ENCODE measurements around the gene DPH5. TPM values are rescaled to one million over a fixed set of nuclear protein-coding genes. Genes with fewer than 3 reads are reported as not detected.
"Not testable (repeated sequence)": the region's sequence is repeated elsewhere in the genome, so short reads cannot be mapped to it uniquely, and the experiment has no call there.

The DPH5 gene, protein sequence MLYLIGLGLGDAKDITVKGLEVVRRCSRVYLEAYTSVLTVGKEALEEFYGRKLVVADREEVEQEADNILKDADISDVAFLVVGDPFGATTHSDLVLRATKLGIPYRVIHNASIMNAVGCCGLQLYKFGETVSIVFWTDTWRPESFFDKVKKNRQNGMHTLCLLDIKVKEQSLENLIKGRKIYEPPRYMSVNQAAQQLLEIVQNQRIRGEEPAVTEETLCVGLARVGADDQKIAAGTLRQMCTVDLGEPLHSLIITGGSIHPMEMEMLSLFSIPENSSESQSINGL
- total RNA-seq (2014; rRNA removed; shearing (Covaris generic)), result 66.0 and 70.4 TPM in 2 replicates

GRCh38 chr1:101025657-101026429 is at the start of gene DPH5:
TSS of gene DPH5 (minus strand) at chr1:101025784. CDS start at chr1:101025443, 341 bp downstream.
- peak; percentile 95 for DNase-seq (ENCODE audit: low read depth)

- DNase-seq (ENCODE audit: low read depth), result no peak
Measured at GRCh38 chr1:101073836-101074235, 48.3 kb upstream of the DPH5 start.

DNA sequence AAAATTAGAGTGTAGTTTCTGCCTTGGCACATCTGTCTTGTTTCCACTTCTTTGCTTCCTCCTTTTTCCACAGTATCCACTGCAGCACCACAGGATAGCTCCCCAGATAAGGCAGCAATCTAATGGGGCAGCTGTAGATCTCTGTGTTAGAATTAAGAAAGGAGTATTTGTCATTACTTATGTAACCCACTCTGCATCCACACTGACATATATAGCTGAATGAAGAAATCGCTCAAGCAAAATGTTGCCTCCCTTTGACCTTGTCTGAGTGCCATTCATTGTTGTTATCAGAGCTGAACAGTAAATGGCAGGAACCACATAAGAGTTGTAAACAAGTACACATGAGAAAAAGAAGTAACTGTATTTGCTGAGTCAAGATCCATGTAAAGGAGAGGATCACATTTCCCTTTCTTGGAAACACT is 45.9 kb upstream of the DPH5 start:
- no peak for DNase-seq (ENCODE audit: low read depth)

DNA sequence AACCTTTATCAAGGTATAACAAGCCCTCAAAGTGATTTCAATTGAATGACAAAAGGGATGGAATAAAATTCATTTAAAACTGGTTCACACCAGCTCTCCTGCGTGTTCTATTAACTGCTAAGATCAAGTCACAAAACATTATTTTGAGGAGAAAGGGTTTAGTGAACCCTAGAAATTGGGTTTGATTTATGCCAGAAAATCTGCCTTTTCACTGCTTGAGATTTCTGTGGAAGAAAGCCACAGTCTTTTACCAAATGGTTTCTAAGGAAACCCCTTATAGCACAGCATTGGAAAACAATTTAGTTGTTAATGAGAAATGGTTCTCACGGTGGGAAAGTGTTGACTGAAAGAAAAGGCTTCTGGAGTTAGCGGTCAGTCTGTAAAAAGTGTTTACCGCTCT is 43.6 kb upstream of the DPH5 start:
- no peak for DNase-seq (ENCODE audit: low read depth)

- DNase-seq (ENCODE audit: low read depth), result not testable (repeated sequence)
Measured at GRCh38 chr1:101066937-101067335, 41.4 kb upstream of the DPH5 start.

GRCh38 chr1:101066260-101066936 is 40.8 kb upstream of the DPH5 start:
- DNase-seq (ENCODE audit: low read depth), result no peak

- DNase-seq (ENCODE audit: low read depth), result no peak
Measured at GRCh38 chr1:101065575-101065974, 40.0 kb upstream of the DPH5 start.

DNA sequence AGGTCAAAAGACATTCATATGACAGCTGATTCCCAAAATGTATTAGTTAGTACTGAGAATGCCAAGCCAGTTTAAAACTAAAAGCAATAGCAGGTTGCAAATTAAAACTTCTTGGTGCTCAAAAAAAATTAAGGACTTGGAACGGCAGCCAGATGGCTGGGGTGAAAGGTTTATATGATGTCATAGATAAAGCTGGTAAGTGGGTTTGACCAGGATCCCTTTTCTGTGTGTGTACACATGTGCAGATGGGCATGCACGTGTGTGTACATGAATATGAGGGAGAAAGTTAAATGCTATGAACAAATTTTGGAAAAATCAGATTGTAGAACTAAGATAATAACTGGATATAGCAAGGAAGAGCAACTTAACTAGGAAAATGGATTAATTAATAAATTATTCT is 39.1 kb upstream of the DPH5 start:
- no peak for DNase-seq (ENCODE audit: low read depth)

DNA sequence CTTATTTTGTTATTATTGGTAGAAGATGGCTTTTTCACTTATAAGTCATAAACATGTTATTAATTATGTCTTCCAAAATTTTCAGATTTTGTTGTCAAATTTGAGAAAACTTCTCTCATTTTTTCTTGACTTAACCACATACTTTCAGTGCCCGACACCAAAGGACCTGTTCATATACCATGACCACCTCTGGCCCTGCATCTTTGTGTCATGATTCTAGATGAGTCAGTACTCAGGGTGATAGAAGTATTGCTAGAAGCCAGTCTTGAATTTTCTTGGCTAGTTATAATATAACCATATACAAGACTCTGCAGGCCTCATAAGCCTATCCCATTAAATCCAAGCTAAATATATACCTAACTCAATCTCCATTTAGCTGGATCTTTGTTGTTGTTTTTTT is 35.4 kb upstream of the DPH5 start:
- no peak for DNase-seq (ENCODE audit: low read depth)

GRCh38 chr1:101059945-101060542 is 34.5 kb upstream of the DPH5 start:
- no peak for DNase-seq (ENCODE audit: low read depth)

GRCh38 chr1:101055623-101056022 is 30.0 kb upstream of the DPH5 start:
- DNase-seq (ENCODE audit: low read depth), result no peak

DNA sequence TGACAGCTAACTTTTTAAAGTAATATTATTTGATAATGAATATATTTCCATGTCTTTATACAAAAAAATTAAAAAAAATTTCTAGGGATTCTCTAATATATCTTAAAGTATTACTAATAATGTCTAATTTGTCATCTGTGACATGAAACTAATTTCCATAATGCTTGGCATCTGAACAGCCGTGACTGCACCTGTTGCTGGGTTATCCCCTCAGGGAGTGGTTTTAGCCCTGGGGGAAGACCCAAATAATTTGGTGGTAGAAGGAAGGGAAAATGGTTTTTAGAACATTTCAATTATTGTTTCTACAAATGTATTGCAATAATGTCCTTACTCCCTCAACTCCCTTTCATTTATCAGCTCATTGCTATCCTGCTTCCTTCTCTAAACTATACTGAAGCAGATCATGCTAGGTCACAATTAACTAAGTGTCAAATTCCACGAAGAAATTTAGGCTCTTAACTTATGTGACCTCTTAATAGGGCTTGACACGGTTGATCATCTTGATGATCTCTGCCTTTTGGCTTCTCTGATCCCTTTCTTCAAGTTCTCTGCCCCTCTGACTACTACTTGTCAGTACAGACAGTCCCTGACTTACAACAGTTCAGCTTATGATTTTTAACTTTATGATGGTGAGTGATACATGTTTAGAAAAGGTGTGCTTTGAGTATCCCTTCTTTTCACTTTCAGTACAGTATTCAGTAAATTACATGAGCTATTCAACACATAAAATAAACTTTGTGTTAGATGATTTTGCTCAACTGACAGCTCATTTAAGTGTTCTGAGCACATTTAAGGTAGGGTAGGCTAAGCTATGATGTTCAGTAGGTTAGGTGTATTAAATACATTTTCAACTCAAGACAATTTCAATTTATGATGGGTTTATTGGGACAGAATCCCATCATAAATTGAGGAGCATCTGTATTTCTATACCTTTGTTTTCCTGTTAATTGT is 26.4 kb upstream of the DPH5 start:
- DNase-seq (ENCODE audit: low read depth), result no peak

GRCh38 chr1:101050869-101051268 is 25.3 kb upstream of the DPH5 start:
- no peak for DNase-seq (ENCODE audit: low read depth)

GRCh38 chr1:101044749-101045148 is 19.2 kb upstream of the DPH5 start:
- DNase-seq (ENCODE audit: low read depth), result no peak

- no peak for DNase-seq (ENCODE audit: low read depth)
Measured at GRCh38 chr1:101044259-101044658, 18.7 kb upstream of the DPH5 start.

GRCh38 chr1:101043776-101044175 is 18.2 kb upstream of the DPH5 start:
- peak; percentile 27 for DNase-seq (ENCODE audit: low read depth)

- DNase-seq (ENCODE audit: low read depth), result no peak
Measured at GRCh38 chr1:101041300-101041699, 15.7 kb upstream of the DPH5 start.

DNA sequence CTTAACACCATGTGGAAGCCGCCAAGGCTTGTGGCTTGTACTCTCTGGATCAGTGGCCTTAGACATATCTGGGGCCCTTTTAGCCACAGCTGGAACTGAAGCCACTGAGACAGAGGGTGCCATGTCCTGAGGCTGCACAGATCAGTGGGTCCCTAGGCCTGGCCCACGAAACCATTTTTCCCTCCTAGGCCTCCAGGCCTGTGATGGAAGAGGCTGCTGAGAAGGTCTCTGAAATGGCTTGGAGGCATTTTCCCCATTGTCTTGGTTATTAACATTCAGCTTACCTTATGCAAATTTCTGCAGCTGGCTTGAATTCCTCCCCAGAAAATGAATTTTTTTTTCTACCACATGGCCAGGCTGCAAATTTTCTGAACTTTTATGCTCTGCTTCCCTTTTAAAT is 15.1 kb upstream of the DPH5 start:
- DNase-seq (ENCODE audit: low read depth), result no peak

GRCh38 chr1:101039245-101039644 is 13.7 kb upstream of the DPH5 start:
- no peak for DNase-seq (ENCODE audit: low read depth)

DNA sequence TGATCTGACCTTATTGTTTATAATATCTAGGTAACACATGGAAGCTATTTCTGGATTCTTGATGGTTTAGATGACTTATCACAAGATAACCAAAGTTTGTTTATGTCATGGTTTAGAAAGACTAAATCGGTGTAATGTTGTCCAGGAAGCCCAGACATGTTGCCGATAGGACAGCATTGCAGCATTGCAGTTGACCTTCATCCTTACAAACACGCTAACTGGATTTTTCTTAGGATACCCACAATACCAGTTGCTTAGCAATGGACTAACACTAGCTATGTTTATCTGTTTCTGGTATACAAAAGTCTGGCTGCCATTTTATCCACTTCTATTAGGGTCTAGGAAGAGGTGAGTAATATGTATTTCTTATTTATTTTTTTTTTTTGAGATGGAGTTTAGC is 11.7 kb upstream of the DPH5 start:
- DNase-seq (ENCODE audit: low read depth), result no peak

- no peak for DNase-seq (ENCODE audit: low read depth)
Measured at GRCh38 chr1:101033017-101033416, 7.4 kb upstream of the DPH5 start.

Data from Daoy (cell line).